HG03342 (cell line): Measurements from ENCODE around the gene SLC6A7.
"Not testable (repeated sequence)": the region's sequence is repeated elsewhere in the genome, so short reads cannot be mapped to it uniquely, and the experiment has no call there.

Experiments used
- ATAC-seq: cut with Tn5 transposase; IDR thresholded peaks from one replicate; pipeline ENCODE4 v1.9.1; 2021; ENCODE audit warnings: mild to moderate bottlenecking, moderate library complexity; ENCODE audit not compliant: unreplicated experiment

The SLC6A7 gene

GRCh38 chr5:150215979-150216944, 26.4 kb downstream of the SLC6A7 start:
- no peak for ATAC-seq

GRCh38 chr5:150217038-150217437, 27.2 kb downstream of the SLC6A7 start:
- no peak for ATAC-seq

GRCh38 chr5:150217873-150218692, 28.2 kb downstream of the SLC6A7 start:
- ATAC-seq, result peak; percentile 90

GRCh38 chr5:150218693-150219035, 28.8 kb downstream of the SLC6A7 start:
- no peak for ATAC-seq

GRCh38 chr5:150219142-150219541, 29.3 kb downstream of the SLC6A7 start:
- no peak for ATAC-seq

GRCh38 chr5:150219861-150220260, 30.0 kb downstream of the SLC6A7 start:
- ATAC-seq, result no peak

GRCh38 chr5:150221471-150221870, 31.6 kb downstream of the SLC6A7 start:
- ATAC-seq, result no peak

- no peak for ATAC-seq
Measured at GRCh38 chr5:150222906-150223305, 33.0 kb downstream of the SLC6A7 start.

GRCh38 chr5:150223474-150223873, 33.6 kb downstream of the SLC6A7 start:
- ATAC-seq, result no peak

GRCh38 chr5:150224483-150225027, 34.7 kb downstream of the SLC6A7 start:
- no peak for ATAC-seq

GRCh38 chr5:150227036-150227435, 37.2 kb downstream of the SLC6A7 start:
- ATAC-seq, result no peak

GRCh38 chr5:150227606-150228273, 37.9 kb downstream of the SLC6A7 start:
- no peak for ATAC-seq

GRCh38 chr5:150229571-150229970, 39.7 kb downstream of the SLC6A7 start:
- ATAC-seq, result no peak

- ATAC-seq, result no peak
Measured at GRCh38 chr5:150230842-150231241, 41.0 kb downstream of the SLC6A7 start.

- not testable (repeated sequence) for ATAC-seq
Measured at GRCh38 chr5:150233706-150234105, 43.8 kb downstream of the SLC6A7 start.

GRCh38 chr5:150234576-150235499, 45.0 kb downstream of the SLC6A7 start:
- no peak for ATAC-seq

GRCh38 chr5:150235500-150235854, 45.6 kb downstream of the SLC6A7 start:
- no peak for ATAC-seq

GRCh38 chr5:150236313-150236712, 46.5 kb downstream of the SLC6A7 start:
- no peak for ATAC-seq

- ATAC-seq, result no peak
Measured at GRCh38 chr5:150236981-150237754, 47.3 kb downstream of the SLC6A7 start.
